Measurements from ENCODE around the gene LONRF2. TPM values are rescaled to one million over a fixed set of nuclear protein-coding genes. Genes with fewer than 3 reads are reported as not detected.
A peak's percentile ranks its signal among the peaks of the same experiment; 100 is the strongest.

LONRF2 gene
- total RNA-seq, 4 donors from 2014 or later = 0.35 to 3.1 (median 1.6) TPM

- no peak for DNase-seq
- H3K4me3 ChIP-seq = no peak overlapping the region
- H3K27me3 ChIP-seq = no peaks in the 10 kb centered on the region
- H3K9me3 ChIP-seq = no peaks in the 10 kb centered on the region
- H3K36me3 ChIP-seq = no peaks in the 10 kb centered on the region
- no peak overlapping the region for H3K27ac ChIP-seq
- H3K4me1 ChIP-seq = peaks cover 0 to 13% (median 3%) of the 10 kb centered on the region in 4 donors
- TF ChIP-seq POLR2A (IDR thresholded peaks at IDR 0.05) (no peak), CTCF (IDR thresholded peaks at IDR 0.05) (no peak)
Measured at GRCh38 chr2:100234141-100234540, 88.2 kb downstream of the LONRF2 start.

GRCh38 chr2:100233061-100233460 is 89.2 kb downstream of the LONRF2 start:
- peaks cover 0 to 13% (median 3%) of the 10 kb centered on the region in 4 donors for H3K4me1 ChIP-seq
- no peak overlapping the region for H3K4me3 ChIP-seq
- no peak for DNase-seq
- H3K9me3 ChIP-seq = no peaks in the 10 kb centered on the region
- no peak overlapping the region for H3K27ac ChIP-seq
- TF ChIP-seq POLR2A (IDR thresholded peaks at IDR 0.05) (no peak), CTCF (IDR thresholded peaks at IDR 0.05) (no peak)
- H3K36me3 ChIP-seq = no peaks in the 10 kb centered on the region
- H3K27me3 ChIP-seq = no peaks in the 10 kb centered on the region

- Histone ChIP-seq H3K27ac (no peak overlapping the region), H3K27me3 (no peaks in the 10 kb centered on the region), H3K4me3 (no peak overlapping the region), H3K9me3 (no peaks in the 10 kb centered on the region), H3K4me1 (peaks cover 0 to 11% (median 2%) of the 10 kb centered on the region in 4 donors), H3K36me3 (no peaks in the 10 kb centered on the region)
- TF ChIP-seq CTCF (IDR thresholded peaks at IDR 0.05) (no peak), POLR2A (IDR thresholded peaks at IDR 0.05) (no peak)
- no peak for DNase-seq
Measured at GRCh38 chr2:100230754-100231153, 91.5 kb downstream of the LONRF2 start.

- H3K4me1 ChIP-seq = no peaks in the 10 kb centered on the region
- no peak overlapping the region for H3K4me3 ChIP-seq
- H3K27me3 ChIP-seq = no peaks in the 10 kb centered on the region
- no peaks in the 10 kb centered on the region for H3K9me3 ChIP-seq
- H3K27ac ChIP-seq = no peak overlapping the region
- no peak for DNase-seq
- TF ChIP-seq CTCF (IDR thresholded peaks at IDR 0.05) = peak in 2 of 6 experiments; percentile 13 to 17
- TF ChIP-seq POLR2A (IDR thresholded peaks at IDR 0.05) = no peak
- H3K36me3 ChIP-seq = no peaks in the 10 kb centered on the region
Measured at GRCh38 chr2:100228967-100229366, 93.3 kb downstream of the LONRF2 start.

- Histone ChIP-seq H3K27me3 (no peaks in the 10 kb centered on the region), H3K27ac (no peak overlapping the region), H3K36me3 (no peaks in the 10 kb centered on the region), H3K4me3 (no peak overlapping the region), H3K9me3 (no peaks in the 10 kb centered on the region), H3K4me1 (no peaks in the 10 kb centered on the region)
- TF ChIP-seq CTCF (IDR thresholded peaks at IDR 0.05) = no peak
- TF ChIP-seq POLR2A (IDR thresholded peaks at IDR 0.05) = no peak
- no peak for DNase-seq
Measured at GRCh38 chr2:100228415-100228814, 93.9 kb downstream of the LONRF2 start.
